Hypothalamus (tissue), 51 donors: Measurements from ENCODE around the gene CACNB2.

Experiments
- DNase-seq, 51 donors: peaks; one replicate each; lab custom pipeline; 2025; lab: John Stamatoyannopoulos, UW

CACNB2 gene

DNA sequence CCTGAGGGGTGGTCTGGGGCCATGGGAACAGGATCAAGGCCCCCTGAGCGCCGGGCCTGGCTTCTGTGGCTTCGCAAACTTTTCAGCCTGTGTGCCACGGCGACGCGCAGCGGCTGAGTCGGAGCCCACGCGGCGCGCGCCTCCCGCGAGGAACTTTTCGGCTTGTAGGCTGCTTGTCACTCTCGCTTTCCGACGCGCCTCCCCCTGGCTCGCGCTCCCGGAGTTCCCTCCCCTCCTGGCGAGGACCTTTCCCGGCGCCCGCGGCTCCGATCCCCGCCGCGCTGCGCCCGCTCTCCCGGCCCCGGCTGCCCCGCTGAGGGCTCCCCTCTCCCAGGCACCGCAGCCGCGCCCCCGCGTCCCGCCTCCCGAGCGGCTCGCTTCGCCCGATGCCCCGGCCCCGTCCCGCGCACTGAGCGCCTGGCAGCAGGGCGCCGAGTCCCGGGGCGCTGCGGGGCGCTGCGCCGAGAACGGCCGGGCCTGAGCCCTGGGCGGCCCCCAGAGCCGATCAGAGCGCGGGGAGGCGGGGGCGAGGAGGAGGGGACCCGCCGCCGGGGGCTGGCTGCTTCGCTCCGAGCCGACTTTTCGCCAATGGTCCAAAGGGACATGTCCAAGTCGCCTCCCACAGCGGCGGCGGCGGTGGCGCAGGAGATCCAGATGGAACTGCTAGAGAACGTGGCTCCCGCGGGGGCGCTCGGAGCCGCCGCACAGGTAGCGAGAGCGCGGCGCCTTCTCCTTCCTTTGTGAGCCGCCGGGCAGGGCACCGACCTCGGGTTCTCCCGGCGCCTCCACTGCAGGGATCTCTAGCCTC lies at the start of gene CACNB2:
Gene CACNB2, plus strand, starts transcription at position 276 of the 808 bp plus-strand sequence.
- DNase-seq, result peak in 45 of 51 donors; percentile 3 to 84 (median 54)

DNA sequence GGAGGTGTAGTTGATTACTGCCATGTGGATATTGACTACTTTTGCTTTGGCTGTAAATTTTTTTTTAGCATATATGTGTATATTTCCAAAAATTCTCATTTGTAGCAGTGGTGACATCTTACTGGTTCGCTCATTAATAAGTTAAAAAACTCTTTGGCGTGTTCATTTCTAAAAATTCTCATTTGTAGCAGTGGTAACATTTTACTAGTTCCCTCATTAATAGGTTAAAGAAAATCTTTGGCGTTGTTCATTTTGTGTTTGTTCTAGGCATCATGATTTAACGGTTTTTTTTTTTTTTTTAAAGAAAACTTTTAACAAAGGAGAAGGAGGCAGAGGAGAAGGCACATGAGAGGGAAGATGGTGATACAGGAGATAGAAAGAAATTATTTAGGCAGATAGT lies 45.9 kb upstream of the CACNB2 start:
- DNase-seq, result no peak

DNA sequence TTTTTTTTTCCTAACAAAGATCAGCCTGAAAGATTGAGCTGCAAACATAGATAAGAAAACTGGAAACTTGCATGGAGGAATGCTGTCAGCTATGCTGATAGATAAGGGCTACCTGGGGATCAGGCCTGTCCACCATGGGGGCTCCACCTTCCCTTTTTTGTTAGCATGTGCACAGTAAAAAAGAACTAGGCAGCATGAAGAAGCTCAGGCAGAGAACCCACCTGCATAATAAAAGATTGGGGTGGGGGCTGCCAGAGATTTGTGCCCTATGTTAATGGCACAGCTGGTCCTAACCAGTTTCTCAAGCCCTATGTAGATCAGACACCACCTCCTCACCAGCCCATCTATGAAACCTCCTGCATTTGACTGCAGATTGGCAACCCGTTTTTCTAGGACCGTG lies 45.4 kb upstream of the CACNB2 start:
- DNase-seq, result no peak

DNA sequence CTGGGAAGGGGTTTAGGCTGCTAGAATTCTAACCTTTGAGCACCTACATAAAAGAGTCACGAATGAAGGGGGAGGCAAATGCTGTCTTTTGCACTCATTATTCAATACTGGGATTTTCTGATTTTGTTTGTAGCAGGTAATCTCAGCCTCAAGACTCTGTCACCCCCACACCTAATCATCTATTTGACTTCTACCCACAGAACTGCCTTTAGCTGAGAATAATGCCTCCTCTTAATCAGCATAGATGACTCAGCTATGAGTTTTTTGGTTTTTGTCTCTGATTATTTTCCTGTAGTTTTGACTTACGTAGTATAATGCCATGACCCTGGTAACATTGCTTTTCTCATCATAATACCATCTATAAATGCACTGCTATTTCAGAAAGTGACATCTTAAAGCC lies 42.7 kb upstream of the CACNB2 start:
- peak in 1 of 51 donors; percentile 39 for DNase-seq

DNA sequence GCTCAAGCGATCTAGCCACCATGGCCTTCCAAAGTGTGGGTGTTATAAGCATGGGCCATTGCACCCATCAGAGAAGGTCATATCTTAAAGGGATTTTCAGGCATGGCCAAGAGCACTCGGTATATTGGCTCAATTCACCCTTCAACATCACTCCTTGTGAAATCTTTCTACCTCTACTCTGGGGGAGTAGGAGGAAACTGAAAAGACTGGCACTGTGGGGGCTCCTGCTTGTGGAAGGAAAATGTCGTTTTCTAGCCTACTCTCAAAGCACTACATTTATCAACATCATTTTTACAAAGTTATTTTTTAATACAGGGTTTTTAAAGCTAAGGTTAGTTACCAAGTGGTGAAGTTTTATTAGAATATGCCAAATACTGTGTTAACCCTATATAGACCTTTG lies 42.0 kb upstream of the CACNB2 start:
- no peak for DNase-seq

DNA sequence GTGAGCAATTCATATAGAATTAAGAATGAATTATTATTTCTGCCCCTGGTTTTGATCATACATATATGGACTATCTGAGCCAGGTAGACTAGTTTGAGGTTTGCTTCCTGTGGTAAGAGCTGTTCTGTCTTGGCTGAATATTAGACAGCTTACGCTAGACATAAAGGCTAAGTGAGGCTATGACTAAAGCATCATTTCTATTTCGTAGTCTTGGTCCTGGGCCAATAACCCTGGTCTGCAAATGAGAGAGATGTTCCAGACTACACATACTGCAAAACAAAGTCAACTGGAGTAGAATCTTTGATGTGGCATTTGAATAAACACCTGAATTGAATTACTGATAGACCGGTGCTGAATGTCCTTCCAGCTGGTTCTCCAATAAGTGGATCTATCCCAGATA lies 40.8 kb upstream of the CACNB2 start:
- no peak for DNase-seq

DNA sequence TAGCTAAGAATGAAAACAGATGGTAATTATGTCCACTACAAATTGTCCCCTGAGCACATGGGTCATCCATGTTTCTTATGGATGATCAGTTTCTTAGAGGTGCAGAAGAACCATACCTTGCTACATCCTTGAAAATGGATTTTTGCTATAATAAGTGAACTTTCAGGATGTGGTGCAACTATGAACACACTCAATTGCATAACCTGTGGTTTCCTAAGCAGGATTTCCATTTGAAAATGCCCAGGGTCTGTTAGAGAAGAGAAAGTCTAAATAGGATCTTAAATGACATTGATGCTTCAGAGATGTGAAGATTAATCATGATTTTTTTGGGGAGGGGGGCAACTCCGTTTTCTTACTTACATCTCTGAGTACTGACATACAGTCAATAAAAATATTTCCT lies 39.6 kb upstream of the CACNB2 start:
- no peak for DNase-seq

DNA sequence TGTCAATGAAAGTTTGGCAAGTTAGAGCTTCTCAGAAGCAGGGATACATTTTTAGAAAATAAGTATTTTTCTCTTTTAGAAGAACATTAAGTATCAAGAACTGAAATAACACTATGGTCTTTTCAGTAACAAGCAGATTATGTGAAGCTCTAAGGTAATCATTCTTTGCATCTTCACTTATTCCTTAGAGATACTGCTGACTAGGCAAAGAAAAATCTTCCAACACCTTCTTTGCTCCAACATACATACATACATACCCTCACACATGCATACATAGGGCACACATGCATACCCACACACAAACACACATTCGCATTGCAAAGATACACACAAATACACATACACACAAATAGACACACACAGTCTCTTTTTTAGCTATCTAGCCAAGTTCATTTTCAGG lies 37.8 kb upstream of the CACNB2 start:
- no peak for DNase-seq

DNA sequence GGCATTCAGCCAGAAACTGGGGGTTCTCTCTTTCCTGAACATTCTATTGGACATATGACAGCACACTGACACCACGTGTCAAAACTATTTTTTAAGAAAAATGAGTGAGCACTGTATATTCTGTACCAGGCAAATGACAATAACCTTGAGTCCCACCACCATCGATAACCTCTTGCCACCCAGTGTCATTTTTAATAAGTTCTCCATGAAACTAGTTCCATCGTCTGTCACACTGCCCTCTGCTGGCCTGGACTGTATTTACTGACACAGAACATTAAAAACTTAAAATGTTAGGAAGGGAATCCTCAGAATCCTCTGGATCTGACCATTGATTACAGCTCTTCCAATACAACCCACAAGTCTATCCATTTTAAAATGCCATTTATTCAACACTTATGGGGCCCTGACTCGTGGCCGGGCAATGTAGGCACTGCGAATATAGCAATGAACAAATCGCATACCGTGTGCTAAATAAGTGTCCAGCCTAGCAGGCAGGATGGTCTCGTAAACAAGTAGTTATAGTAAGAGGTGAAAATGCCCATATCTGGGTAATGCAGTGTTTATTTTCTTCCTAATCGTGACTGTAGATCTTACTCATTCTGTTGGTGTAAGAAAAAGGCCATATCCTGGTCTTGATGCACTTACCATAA lies 35.9 kb upstream of the CACNB2 start:
- peak in 12 of 51 donors; percentile 1 to 39 (median 8) for DNase-seq

DNA sequence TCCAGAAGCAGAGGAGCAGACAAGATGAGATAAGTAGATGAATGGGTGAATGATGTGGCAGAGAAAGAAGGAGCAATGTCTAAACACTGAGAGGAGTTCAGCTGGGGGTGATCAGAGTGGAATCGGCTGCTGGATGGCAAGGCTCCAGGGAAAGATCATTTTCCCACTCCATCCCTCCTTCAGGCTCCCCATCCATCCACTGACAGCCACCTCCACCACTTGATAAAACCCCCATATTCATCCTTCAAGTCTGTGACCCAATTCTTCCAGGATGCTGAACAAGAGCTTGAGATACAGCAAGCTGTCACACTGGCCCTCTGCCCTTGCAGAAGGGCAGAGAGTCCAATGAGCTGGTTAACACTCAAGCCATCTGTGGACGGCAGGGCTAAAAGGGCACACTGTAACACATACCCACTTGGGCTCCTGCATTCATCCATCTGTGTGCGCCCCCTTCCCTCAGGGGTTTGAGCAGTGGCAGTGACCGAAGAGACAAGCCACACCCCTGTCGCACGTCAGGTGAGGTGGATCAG lies 30.8 kb upstream of the CACNB2 start:
- no peak for DNase-seq

DNA sequence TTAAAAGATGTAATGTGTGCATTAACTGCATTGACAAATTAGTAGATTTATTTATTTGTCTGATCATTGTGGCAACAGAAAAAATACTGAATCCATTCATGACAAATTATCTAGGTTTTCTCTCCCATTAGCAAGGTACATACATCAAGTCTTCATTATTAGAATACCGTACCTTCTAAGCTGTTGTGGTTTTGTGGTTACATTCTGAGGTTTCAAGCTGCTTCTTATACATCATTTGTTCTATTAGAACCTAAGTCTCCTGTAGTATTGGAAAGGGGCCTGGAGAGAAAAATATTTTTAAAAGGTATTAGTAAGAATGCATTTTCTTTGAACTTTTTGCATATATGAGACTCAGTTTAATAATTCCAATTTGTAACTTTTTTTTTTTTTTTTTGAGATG lies 26.3 kb upstream of the CACNB2 start:
- no peak for DNase-seq

DNA sequence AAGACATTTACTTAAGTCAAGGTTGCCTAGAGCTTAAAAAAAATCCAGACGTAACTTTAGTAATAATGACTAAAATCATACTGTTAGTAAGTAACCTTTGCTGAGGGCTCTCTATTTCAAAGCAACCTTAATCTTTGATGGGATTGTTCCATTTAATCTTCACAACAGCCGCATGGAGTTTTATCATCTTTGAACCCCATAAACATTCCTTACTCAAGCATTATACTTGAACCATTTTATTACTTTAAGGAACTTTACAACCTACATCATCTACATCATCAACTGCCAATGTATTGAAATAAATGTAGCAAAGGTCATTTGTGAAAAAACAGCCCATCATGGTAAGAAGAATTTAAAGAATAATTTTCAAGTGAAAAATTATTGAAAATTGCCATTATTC lies 22.9 kb upstream of the CACNB2 start:
- no peak for DNase-seq

DNA sequence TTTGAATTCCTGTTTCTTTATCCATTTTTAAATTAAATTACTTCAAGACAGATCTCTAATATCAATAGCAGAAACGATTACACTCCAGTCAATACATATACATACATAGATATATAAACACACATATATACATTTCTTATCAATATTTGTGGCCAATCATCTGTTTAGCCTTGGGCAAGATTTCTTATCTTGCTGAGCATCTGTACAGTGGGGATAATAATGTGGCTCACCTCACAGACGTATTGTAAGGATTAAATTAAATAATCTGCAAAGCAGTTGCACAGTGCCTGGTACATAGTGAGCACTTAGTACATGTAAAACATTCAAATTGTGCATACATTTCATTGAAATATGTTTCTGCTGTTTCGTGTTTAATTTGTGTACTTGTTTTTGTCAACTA lies 17.5 kb upstream of the CACNB2 start:
- no peak for DNase-seq

DNA sequence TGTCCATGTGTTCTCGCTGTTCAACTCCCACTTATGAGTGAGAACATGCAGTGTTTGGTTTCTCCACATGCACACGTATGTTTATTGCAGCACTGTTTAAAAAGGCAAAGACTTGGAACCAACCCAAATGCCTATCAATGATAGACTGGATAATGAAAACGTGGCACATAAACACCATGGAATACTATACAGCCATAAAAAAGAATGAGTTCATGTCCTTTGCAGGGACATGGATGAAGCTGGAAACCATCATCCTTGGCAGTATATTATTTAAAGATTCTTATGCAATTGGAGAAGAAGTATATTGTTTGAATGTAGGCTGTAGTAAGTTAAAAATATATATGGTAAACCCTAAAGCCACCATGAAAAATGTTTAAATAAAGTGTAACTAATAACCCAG lies 7.2 kb upstream of the CACNB2 start:
- DNase-seq, result no peak

DNA sequence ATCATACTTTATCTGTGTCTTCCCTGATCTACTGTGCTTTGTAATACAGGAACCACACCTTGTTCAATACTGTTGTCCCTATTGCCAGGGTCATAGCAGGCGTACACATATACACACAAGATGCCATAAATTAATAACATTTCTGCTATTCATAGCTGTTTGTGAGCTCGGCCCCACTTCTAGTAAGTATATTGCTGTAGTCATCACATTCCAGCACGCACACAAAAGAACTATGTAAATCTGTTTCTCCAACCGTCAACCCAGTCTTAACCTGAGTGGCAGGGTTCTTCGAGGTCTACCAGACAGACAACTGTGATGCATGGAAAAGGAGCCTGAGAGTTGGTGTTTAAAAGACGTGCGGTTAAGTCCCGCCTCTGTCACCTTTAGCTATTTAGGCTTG lies 5.7 kb upstream of the CACNB2 start:
- DNase-seq, result no peak

DNA sequence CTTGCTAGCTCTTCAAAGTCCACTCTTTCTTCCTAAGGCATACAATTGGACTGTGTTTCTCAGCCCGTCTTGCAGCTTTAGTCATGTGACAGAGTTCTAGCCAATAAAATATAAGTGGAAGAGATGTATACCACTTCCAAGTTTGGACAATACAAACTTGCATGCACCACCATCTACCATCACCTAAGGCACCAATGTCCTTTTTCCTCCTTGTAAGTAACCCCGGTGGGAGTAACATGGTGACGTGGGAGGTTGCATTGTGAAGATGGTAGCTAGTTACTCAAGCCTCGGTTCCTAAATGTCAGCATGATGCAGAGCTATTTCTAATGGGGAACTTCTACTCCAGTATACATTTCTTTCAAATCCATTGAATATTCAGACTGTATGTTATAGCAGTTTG lies 5.3 kb upstream of the CACNB2 start:
- DNase-seq, result no peak

DNA sequence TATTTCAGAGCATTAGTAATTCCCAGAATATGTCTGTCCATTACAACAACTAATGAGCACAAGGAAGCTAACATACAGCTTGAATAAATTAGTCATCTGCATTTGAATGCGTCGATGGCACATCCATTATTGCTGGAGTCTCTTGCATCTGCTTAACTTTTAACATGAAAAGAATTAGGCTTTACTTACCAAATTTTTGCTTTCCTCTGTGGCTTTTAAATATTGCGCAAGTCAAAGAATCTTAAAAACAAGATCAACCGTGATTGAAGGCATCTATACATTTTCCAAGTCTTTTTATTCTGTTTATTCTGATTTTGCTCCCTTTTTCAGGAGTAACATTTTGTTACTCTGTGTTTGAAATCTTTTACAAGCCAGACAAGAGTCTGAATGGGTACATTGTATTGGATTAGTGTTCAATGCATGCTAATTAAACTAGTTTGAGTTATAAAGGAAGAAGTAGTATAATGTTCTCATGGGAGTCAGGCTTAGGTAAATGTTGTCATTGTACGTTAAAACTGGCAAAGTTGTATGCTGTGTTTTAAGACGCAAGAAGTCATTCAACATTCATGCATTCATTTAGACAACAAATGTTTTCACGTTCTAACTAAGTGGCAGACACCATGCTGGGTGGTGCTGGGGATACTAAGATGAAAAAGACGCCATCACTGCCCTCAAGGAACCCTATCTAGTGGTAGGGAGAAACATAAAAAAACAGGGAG lies 4.0 kb upstream of the CACNB2 start:
- DNase-seq, result no peak

DNA sequence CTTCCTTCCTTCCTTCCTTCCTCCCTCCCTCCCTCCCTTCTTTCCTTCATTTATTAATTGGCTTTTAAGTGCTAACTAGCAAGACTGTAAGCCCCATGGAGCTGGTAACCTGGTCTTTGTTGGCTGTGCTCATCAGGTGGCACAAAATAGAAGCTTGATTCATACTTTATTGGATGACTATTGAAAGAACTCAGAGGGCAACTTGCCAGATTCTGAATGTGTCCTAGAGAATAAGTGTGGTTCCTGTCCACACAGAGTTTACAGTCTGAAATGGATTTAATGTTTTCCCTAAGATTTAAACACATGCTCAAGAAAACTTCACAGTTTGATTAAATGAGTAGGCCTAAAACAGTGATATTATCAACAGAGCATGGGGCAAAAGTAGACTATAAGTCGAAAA lies 3.1 kb upstream of the CACNB2 start:
- DNase-seq, result no peak

DNA sequence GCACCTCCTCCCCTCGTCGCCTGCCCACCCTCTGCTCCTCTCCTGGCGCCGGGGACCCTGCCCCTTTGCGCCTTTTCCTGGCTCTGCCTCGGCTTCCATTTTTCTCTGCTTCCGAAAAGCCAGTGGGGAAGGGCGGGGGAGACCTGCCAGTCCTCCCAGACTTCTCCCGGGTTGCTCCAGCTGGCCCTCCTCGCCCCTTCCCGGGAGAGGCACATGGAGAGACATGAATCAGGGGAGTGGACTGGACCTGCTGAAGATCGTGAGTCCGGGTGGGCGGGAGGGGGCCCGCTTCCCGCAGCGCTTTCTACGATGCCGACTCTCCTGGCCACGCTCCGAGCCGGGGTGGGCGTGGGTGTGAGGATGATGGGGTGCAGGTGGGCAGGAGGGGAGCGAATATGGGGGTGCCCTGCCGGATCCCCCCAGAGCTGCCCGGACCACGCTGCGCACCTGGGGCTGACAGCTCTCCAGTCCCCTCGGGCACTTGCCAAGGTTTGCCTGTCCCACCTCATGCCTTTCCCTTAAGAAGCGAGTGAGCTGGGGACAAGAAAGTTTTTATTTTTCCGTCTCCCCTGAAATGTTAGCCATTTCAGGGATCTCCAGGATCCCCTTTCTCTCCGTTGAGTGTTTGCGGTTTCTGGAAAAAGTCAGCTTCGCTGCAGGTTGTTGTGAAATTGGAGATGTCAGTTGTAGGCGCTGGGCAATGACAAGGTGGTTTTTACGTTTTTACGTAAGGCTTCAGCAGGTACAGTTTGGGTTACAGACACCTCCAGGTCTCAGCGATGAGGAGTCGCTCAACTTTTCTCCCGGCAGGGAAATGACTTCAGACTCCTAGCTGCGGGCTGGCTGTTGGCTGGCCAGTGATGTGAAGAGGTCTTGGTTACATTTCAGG lies 977 bp downstream of the CACNB2 start:
- DNase-seq, result peak in 11 of 51 donors; percentile 17 to 60 (median 41)

DNA sequence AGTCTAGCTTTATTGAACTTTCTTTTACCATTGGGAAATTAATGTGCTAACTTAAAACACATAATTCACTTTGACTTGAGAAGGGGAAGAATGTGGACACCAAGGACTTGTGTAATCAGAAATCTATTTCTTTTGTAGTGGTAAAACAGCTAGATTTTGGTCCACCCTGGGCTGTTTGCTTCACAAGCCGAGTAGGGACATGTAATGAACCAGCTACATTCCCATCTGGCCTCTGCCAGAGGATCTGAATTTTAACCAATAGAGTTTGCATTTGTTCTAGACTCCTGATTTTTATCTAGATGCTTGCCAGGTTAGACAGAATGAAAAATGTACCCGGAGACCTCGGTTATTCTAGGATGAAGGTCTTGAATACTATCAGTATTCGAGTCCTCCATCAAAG lies 1.9 kb downstream of the CACNB2 start:
- no peak for DNase-seq
